ENCODE measurements around the gene SSH2.

SSH2 gene

GRCh38 chr17:29732209-29732608, 197.8 kb downstream of the SSH2 start:
- H4K20me1 ChIP-seq (ENCODE audit: insufficient read depth, low read length), result no peaks in the 10 kb centered on the region
- H3K9me3 ChIP-seq (ENCODE audit: insufficient read depth, low read length, severe bottlenecking), result peaks cover 5% of the 10 kb centered on the region
- no peak for TF ChIP-seq EZH2 (IDR thresholded peaks at IDR 0.05; ENCODE audit: borderline replicate concordance, low read depth, low read length, severe bottlenecking)
- no peak for TF ChIP-seq CTCF (IDR thresholded peaks at IDR 0.05; ENCODE audit: borderline replicate concordance, extremely low read depth, low read length, poor library complexity, severe bottlenecking)
- H3K36me3 ChIP-seq (ENCODE audit: insufficient read depth, low read length), result 0 out of 2 replicates have a peak, but pooled peaks cover 4% of the 10 kb centered on the region
- peaks cover 8% of the 10 kb centered on the region for H3K4me1 ChIP-seq (ENCODE audit: insufficient read depth, low read length)
- H3K4me3 ChIP-seq (ENCODE audit: low read depth in 1 of 2, low read length in 2 of 2), result no peak overlapping the region
- no peak overlapping the region for H3K9ac ChIP-seq (ENCODE audit: low read depth, low read length)
- 0 out of 2 replicates have a peak, but pooled peaks cover 3% of the 10 kb centered on the region for H3K79me2 ChIP-seq (ENCODE audit: insufficient read depth, low read length)
- no peaks in the 10 kb centered on the region for H3K27me3 ChIP-seq (ENCODE audit: insufficient read depth, low read length, poor library complexity)
- H3K27ac ChIP-seq (ENCODE audit: low read length), result no peak overlapping the region
- H3K4me2 ChIP-seq (ENCODE audit: insufficient read depth, low read length), result no peak overlapping the region
- H2AFZ ChIP-seq (ENCODE audit: low read depth, low read length), result no peak overlapping the region
- ATAC-seq (ENCODE audit: insufficient read depth, low read depth) (no peak), DNase-seq (no peak)

GRCh38 chr17:29731589-29731929, 198.5 kb downstream of the SSH2 start:
- H3K4me2 ChIP-seq (ENCODE audit: insufficient read depth, low read length), result no peak overlapping the region
- no peak overlapping the region for H3K27ac ChIP-seq (ENCODE audit: low read length)
- 0 out of 2 replicates have a peak, but pooled peaks cover 3% of the 10 kb centered on the region for H3K79me2 ChIP-seq (ENCODE audit: insufficient read depth, low read length)
- H3K27me3 ChIP-seq (ENCODE audit: insufficient read depth, low read length, poor library complexity), result no peaks in the 10 kb centered on the region
- H3K4me3 ChIP-seq (ENCODE audit: low read depth in 1 of 2, low read length in 2 of 2), result no peak overlapping the region
- H3K4me1 ChIP-seq (ENCODE audit: insufficient read depth, low read length), result peaks cover 15% of the 10 kb centered on the region
- H3K9me3 ChIP-seq (ENCODE audit: insufficient read depth, low read length, severe bottlenecking), result peaks cover 5% of the 10 kb centered on the region
- no peak overlapping the region for H2AFZ ChIP-seq (ENCODE audit: low read depth, low read length)
- no peak overlapping the region for H3K9ac ChIP-seq (ENCODE audit: low read depth, low read length)
- no peaks in the 10 kb centered on the region for H4K20me1 ChIP-seq (ENCODE audit: insufficient read depth, low read length)
- TF ChIP-seq CTCF (IDR thresholded peaks at IDR 0.05; ENCODE audit: borderline replicate concordance, extremely low read depth, low read length, poor library complexity, severe bottlenecking) (no peak), EZH2 (IDR thresholded peaks at IDR 0.05; ENCODE audit: borderline replicate concordance, low read depth, low read length, severe bottlenecking) (no peak)
- DNase-seq, result no peak
- no peak for ATAC-seq (ENCODE audit: insufficient read depth, low read depth)
- 0 out of 2 replicates have a peak, but pooled peaks cover 4% of the 10 kb centered on the region for H3K36me3 ChIP-seq (ENCODE audit: insufficient read depth, low read length)

- Histone ChIP-seq H3K9me3 (ENCODE audit: insufficient read depth, low read length, severe bottlenecking) (peaks cover 5% of the 10 kb centered on the region), H3K36me3 (ENCODE audit: insufficient read depth, low read length) (no peaks in the 10 kb centered on the region), H4K20me1 (ENCODE audit: insufficient read depth, low read length) (no peaks in the 10 kb centered on the region; the same call in 1 of the 2 replicates), H2AFZ (ENCODE audit: low read depth, low read length) (no peak overlapping the region), H3K4me1 (ENCODE audit: insufficient read depth, low read length) (peaks cover 38% of the 10 kb centered on the region), H3K27me3 (ENCODE audit: insufficient read depth, low read length, poor library complexity) (no peaks in the 10 kb centered on the region), H3K4me3 (ENCODE audit: low read depth in 1 of 2, low read length in 2 of 2) (no peak overlapping the region), H3K79me2 (ENCODE audit: insufficient read depth, low read length) (peaks cover 16% of the 10 kb centered on the region), H3K4me2 (ENCODE audit: insufficient read depth, low read length) (no peak overlapping the region), H3K27ac (ENCODE audit: low read length) (no peak overlapping the region), H3K9ac (ENCODE audit: low read depth, low read length) (no peak overlapping the region)
- DNase-seq, result no peak
- ATAC-seq (ENCODE audit: insufficient read depth, low read depth), result no peak
- TF ChIP-seq CTCF (IDR thresholded peaks at IDR 0.05; ENCODE audit: borderline replicate concordance, extremely low read depth, low read length, poor library complexity, severe bottlenecking) (no peak), EZH2 (IDR thresholded peaks at IDR 0.05; ENCODE audit: borderline replicate concordance, low read depth, low read length, severe bottlenecking) (no peak)
These were observed 201.5 kb downstream of the SSH2 start for GRCh38 chr17:29728490-29728889.
